NCI-H1092 treated with DMSO at 0.1 percent for 48 hours (cell line): Measurements from ENCODE around the gene SCNN1B.
"Not testable (repeated sequence)": the region's sequence is repeated elsewhere in the genome, so short reads cannot be mapped to it uniquely, and the experiment has no call there.

Experiments
- DNase-seq: peaks from one replicate; lab custom pipeline; 2025; lab: John Stamatoyannopoulos, UW

SCNN1B gene

GRCh38 chr16:23302045-23302956 is at the start of gene SCNN1B:
SCNN1B (plus strand) TSS chr16:23302302; CDS start chr16:23348600, 46,298 bp downstream.
- no peak for DNase-seq

- DNase-seq = no peak
Measured at GRCh38 chr16:23252310-23252709, 49.8 kb upstream of the SCNN1B start.

GRCh38 chr16:23253650-23254049 is 48.5 kb upstream of the SCNN1B start:
- DNase-seq = not testable (repeated sequence)

DNA sequence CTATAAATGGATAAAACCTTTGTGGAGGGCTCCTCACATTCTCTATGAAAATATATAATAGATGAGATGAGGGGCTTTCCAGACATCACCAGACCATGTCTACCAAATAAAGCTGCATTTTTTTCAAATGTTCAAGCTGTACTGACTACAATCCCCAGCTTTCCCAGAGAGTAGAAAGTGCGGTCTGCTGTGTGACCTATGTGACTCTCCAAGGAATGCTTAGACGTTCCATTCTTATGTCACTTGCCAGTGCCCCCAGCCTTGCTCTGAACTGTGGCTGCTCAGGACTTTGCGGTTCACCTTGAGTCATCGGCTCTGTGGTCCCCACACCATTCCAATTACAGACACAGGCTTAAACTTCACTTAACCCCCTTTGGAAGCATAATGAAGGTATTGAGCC is 47.8 kb upstream of the SCNN1B start:
- no peak for DNase-seq

DNA sequence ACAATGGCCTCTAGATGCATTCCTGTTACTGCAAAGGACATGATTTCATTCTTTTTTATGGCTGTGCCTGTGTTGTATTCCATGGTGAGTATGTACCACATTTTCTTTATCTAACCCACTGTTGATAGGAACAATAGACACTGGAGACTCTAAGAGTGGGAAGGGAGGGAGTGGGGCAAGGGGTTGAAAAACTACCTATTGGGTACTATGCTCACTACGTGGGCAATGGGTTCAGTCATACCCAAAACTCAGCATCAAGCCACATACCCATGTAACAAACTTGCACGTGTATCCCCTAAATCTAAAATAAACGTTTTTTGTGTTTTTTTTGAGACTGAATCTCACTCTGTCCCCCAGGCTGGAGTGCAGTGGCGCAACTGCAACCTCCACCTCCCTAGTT is 47.1 kb upstream of the SCNN1B start:
- no peak for DNase-seq

- no peak for DNase-seq
Measured at GRCh38 chr16:23256440-23256839, 45.7 kb upstream of the SCNN1B start.

- DNase-seq = no peak
Measured at GRCh38 chr16:23257682-23258081, 44.4 kb upstream of the SCNN1B start.

- DNase-seq = no peak
Measured at GRCh38 chr16:23258919-23259237, 43.2 kb upstream of the SCNN1B start.

DNA sequence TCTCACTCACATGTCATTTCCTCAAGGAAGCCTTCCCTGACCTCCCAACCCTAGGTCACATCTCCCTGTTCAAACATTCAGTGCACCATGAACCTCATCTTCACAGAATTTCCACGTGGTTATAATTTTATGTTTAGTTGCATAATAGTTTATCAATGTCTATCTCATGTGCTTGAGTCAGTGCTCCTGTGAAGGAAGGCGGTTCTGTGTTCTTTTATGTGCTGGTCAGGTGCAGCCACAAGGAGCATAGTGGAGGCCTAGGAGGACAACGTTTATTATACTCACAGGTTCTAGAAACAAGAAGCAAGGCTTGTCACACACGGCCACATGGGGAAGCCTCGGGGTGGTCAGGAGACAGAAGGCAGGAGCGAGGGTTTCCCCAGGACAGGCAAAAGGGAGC is 34.5 kb upstream of the SCNN1B start:
- DNase-seq = no peak

GRCh38 chr16:23268561-23268960 is 33.5 kb upstream of the SCNN1B start:
- DNase-seq = no peak

DNA sequence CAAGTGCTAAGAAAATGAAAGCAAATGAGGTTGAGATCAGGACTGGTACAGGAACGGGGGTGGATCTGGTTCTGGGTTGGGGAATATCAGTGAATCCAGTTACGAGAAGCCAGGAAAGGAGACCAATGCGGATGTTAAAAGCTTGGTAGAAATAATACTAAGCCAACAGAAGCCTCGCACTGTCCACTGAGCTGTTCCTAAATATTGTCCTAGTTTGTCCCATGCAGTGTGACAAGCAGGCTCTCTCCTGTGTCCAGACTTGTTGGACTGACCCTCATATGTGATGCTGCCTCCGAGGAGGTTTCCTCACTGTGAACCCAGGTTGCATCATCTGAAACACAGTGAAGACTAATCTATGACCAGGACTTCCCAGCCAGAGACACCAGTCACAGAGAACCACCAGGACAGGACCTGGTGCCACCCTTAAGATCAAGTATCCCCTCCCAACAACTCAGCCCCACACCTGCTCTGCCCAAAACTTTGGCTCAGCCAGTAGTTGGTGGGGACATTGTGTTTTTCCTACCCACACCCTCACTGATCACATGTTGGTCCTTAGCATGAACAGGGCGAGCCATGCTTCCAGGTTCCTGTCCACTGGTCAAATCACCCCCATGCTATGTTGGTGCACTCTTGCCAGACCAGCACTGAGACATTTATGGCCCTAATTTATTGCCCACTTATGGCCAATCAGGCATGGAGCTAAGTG is 32.7 kb upstream of the SCNN1B start:
- no peak for DNase-seq

GRCh38 chr16:23270654-23271053 is 31.4 kb upstream of the SCNN1B start:
- no peak for DNase-seq

DNA sequence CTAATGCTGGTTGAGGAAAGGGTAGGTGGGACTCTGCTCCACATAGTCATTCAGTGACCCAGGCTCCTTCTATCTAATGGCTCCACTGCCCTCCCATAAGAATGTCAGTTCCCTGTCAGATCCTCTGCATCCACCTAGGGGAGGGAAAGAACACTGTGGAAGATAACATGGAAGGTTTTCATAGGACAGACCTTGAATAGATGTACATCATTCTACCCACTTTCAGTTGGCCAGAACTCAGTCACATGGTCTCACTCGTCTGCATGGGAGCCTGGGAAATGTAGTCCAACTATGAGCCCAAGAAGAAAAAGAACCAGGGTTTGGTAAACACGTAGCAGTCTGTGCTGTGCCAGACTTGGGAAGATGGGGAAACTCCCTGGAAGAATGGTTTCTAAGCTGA is 27.1 kb upstream of the SCNN1B start:
- DNase-seq = no peak

DNA sequence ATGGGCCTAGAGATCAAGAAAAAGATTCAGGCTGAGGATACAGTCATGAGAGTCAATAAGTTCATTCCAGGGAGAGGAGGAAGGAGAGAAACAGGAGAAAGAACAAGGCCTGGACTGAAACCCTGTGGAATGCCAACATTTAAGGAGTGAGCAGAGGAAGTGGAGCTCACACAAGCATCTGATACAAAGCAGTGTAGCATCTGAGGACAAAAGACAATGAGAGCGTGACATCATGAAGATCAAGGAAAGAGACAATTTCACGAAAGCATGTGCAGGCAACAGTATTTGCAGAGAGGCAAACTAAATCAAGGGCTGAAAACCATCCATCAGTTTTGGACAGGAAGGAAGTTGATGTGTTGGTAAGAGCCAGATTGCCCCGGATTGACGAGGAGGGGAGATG is 25.3 kb upstream of the SCNN1B start:
- no peak for DNase-seq

GRCh38 chr16:23278031-23278430 is 24.1 kb upstream of the SCNN1B start:
- DNase-seq = no peak

DNA sequence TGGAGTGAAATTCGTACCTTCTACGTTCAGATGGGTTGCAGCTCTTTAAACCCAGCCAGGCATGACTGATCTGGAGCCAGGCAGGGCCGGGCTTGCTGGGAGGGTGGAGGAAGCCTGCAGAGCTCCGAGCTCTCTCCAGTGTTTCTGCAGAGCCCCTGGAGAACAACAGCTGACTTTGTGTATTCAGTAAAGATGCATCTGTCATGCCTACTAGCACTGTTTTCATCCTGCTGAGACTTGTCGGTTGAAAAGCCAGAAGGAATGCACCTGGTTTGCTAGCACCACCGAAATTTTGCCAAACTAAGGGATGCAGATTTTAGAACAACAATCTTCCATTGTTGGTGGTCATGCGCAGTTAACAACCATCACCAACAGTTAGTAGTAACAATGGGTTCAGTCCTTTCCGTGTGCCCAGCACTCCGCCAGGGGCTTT is 22.4 kb upstream of the SCNN1B start:
- DNase-seq = peak; percentile 75

DNA sequence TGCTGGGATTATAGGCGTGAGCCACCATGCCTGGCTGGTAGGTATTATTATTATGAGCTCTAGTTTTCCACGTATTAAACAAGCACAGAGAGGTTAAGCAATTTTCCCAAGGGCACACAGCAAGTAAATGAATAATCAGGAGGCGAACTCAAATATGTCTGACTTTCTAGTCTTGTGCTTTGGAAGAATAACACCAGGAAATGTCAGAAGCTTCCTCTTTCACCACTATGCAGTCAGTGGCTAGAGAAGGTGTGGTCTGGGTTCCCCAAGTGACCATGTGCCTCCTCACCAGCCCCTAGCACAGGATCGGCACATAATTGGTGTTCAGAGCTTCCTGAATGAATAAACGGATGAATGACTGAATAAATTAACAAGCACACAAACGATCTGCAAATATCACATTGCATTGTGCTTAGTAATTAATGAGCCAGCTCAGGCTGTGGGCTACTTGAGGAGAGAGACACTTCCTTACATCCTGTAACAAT is 21.6 kb upstream of the SCNN1B start:
- no peak for DNase-seq

GRCh38 chr16:23282568-23282967 is 19.5 kb upstream of the SCNN1B start:
- DNase-seq = no peak

DNA sequence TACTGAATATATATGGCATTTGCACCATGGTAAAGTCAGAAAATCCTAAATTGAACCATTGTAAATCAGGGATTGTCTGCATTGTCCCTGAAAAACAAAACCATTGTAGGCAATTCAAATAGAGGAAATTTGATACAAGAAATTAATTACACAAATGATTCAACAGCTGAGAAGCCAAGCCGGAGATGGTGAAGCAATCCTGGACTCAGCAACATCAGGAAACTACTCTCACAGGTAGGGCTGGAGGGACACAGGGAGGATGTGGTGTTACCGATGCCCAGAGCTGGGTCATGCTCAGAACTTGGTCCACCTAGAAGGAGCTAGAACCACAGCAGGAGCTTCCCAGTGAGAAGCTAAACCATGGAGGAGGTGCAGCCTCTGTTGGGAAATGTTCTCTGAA is 18.5 kb upstream of the SCNN1B start:
- DNase-seq = no peak

GRCh38 chr16:23284584-23284983 is 17.5 kb upstream of the SCNN1B start:
- DNase-seq = no peak

DNA sequence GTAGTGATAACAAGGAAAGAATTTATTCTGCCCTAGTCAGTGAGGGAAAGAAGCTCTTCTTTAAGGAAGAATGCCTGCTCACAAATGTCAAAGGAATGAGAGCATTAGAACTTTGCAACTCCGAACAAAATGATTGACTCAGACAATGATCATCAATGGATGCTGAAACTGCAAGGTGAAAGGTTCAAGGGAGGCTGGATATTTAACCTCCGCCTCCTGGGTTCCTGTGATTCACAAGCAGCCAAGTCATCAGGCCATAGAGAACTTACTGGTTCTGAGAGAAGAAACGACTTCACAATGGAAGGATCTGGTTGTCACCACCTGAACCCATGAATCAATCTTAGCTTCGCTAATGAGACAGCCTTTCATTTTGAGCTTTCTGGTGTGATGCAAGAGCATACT is 16.0 kb upstream of the SCNN1B start:
- DNase-seq = no peak

DNA sequence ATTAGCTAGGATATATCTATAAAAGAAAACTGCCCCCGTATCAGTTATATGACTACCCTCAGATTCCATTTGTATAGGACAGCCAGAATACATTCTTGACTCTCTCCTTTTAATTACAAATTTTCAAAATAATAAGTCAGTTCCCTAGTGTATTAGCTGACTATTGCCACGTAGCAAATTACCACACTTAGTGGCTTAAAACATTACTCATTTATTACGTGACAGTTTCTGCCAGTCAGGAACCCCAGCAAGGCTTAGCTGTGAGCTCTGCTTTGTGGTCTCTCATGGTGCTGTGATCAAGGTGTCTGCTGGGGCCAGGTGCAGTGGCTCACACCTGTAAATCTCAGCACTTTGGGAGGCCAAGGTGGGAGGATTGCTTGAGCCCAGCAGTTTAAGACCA is 13.9 kb upstream of the SCNN1B start:
- DNase-seq = no peak
